GM18507 (cell line): ENCODE measurements around the gene PFKFB2.
"Not testable (repeated sequence)": the region's sequence is repeated elsewhere in the genome, so short reads cannot be mapped to it uniquely, and the experiment has no call there.

Source experiments
- DNase-seq: peaks from one replicate; pipeline ENCODE4 v3.0.0; 2011; ENCODE audit warnings: low read depth; ENCODE audit not compliant: insufficient read length; ENCODE audit errors: extremely low spot score
- FAIRE-seq: peaks from 2 replicates; lab custom pipeline; 2011; peaks lifted over from hg19 to GRCh38; lab: Jason Lieb, UNC

Gene PFKFB2

GRCh38 chr1:207034998-207035397, 18.1 kb upstream of the PFKFB2 start:
- DNase-seq (no peak), FAIRE-seq (no peak)

GRCh38 chr1:207035877-207036551, 17.1 kb upstream of the PFKFB2 start:
- no peak for FAIRE-seq
- DNase-seq, result no peak

GRCh38 chr1:207036865-207037264, 16.2 kb upstream of the PFKFB2 start:
- no peak for DNase-seq
- no peak for FAIRE-seq

GRCh38 chr1:207039380-207040180, 13.5 kb upstream of the PFKFB2 start:
- no peak for FAIRE-seq
- DNase-seq, result no peak

GRCh38 chr1:207040181-207040533, 12.9 kb upstream of the PFKFB2 start:
- DNase-seq, result no peak

GRCh38 chr1:207041397-207041796, 11.7 kb upstream of the PFKFB2 start:
- FAIRE-seq, DNase-seq: not testable (repeated sequence)

More at GRCh38 chr1:207040181-207040533, 12.9 kb upstream of the PFKFB2 start:
- no peak for FAIRE-seq

GRCh38 chr1:207045453-207045852, 7.6 kb upstream of the PFKFB2 start:
- FAIRE-seq, result no peak

GRCh38 chr1:207047505-207047904, 5.6 kb upstream of the PFKFB2 start:
- DNase-seq, result no peak

More at GRCh38 chr1:207045453-207045852, 7.6 kb upstream of the PFKFB2 start:
- DNase-seq, result no peak

GRCh38 chr1:207048041-207048440, 5.0 kb upstream of the PFKFB2 start:
- FAIRE-seq (no peak), DNase-seq (no peak)

More at GRCh38 chr1:207047505-207047904, 5.6 kb upstream of the PFKFB2 start:
- no peak for FAIRE-seq

GRCh38 chr1:207049054-207049453, 4.0 kb upstream of the PFKFB2 start:
- no peak for DNase-seq
- FAIRE-seq, result no peak

GRCh38 chr1:207049514-207049913, 3.6 kb upstream of the PFKFB2 start:
- no peak for DNase-seq
- no peak for FAIRE-seq

GRCh38 chr1:207049974-207050391, 3.1 kb upstream of the PFKFB2 start:
- FAIRE-seq (peak; percentile 69), DNase-seq (peak; percentile 9)

- peak; percentile 64 for DNase-seq
- FAIRE-seq, result peak; percentile 85
Observed at GRCh38 chr1:207050480-207051190, 2.4 kb upstream of the PFKFB2 start.

GRCh38 chr1:207051191-207051943, 1.7 kb upstream of the PFKFB2 start, which contains the start of gene YOD1:
YOD1 (minus strand) TSS chr1:207051208; CDS start chr1:207051030, 178 bp downstream.
- FAIRE-seq (no peak), DNase-seq (no peak)

GRCh38 chr1:207054491-207054890, 1.4 kb downstream of the PFKFB2 start:
- no peak for FAIRE-seq
- DNase-seq, result no peak

GRCh38 chr1:207055386-207056001, 2.4 kb downstream of the PFKFB2 start:
- FAIRE-seq (no peak), DNase-seq (no peak)

- FAIRE-seq (no peak), DNase-seq (no peak)
Observed at GRCh38 chr1:207056673-207057072, 3.6 kb downstream of the PFKFB2 start.

GRCh38 chr1:207058252-207058651, 5.2 kb downstream of the PFKFB2 start:
- FAIRE-seq, result no peak

More at GRCh38 chr1:207058252-207058651, 5.2 kb downstream of the PFKFB2 start:
- no peak for DNase-seq
